Erythroblast (primary cell): ENCODE data around the gene IMPG1.

Experiments
- GATA1 ChIP-seq: IDR thresholded peaks from 2 replicates; pipeline ENCODE4 v1.6.1; 2011; ENCODE audit warnings: low read depth, mild to moderate bottlenecking, control low read depth, low read length, moderate library complexity
- POLR2A ChIP-seq: IDR thresholded peaks from 2 replicates; pipeline ENCODE4 v1.6.1; 2011; ENCODE audit warnings: mild to moderate bottlenecking, low read length

- no peak for TF ChIP-seq POLR2A
- no peak for TF ChIP-seq GATA1
Observed at GRCh38 chr6:76026101-76026500, 46.4 kb downstream of the IMPG1 start.
